HG02938 (cell line): ENCODE data around the gene STOM.

Experiments
- ATAC-seq: cut with Tn5 transposase; IDR thresholded peaks from one replicate; pipeline ENCODE4 v1.9.1; 2021; ENCODE audit warnings: mild to moderate bottlenecking, moderate library complexity; ENCODE audit not compliant: unreplicated experiment

Gene STOM

DNA sequence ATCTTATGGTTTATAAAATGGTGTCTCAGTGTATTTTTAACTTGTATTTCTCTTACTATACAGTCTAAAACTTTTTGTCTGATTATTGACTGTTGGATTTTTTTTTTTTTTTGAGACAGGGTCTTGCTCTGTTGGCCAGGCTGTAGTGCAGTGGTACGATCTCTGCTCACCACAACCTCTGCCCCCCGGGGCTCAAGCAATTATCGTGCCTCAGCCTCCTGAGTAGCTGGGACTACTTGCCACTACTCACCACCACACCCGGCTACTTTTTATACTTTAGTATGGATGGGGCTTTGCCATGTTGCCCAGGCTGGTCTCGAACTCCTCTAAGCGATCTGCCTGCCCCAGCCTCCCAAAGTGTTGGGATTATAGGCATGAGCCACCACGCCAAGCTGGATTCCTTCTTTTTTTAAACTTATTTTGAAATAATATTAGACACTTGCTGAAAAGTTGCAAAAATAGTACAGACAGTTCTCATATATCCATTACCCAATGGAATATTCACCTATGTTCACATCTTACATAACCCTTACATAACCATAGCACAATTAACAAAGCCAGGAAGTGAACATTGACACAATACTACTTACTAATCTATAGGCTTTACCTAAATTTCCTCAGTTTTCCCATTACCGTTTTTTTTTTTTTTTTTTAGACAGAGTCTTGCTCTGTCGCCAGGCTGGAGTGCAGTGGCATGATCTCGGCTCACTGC is 47.2 kb downstream of the STOM start:
- no peak for ATAC-seq

DNA sequence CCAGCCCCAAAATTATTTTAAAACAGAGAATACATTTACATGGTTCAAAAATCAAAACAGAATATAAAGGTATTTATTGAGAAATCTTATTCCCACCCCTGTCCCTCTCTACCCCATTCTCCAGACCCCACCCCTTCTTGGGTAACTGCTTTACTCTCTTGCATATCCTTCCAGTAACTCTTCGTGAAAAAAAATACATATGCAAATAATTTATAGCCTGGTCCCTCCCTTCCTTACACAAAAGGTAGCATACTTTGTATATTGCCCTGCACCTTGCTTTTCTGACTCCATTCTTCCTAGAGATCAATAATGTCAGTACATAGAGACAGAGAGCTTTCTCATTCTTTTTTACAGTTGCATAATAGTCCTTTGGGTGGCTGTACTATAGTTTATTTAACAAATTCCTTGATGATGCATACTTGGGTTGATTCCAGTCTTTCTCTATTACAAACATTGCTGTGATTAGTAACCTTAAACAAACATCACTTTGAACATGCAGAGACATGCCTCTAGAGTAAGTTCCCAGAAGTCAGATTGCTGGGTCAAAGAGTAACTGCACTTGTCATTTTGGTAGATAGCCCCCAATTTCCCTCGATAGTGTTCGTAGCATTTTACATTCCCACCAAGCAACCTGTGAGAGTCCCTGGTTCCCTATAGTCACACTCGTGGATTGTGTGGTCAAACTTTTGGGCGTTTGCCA is 47.9 kb downstream of the STOM start:
- ATAC-seq, result no peak

DNA sequence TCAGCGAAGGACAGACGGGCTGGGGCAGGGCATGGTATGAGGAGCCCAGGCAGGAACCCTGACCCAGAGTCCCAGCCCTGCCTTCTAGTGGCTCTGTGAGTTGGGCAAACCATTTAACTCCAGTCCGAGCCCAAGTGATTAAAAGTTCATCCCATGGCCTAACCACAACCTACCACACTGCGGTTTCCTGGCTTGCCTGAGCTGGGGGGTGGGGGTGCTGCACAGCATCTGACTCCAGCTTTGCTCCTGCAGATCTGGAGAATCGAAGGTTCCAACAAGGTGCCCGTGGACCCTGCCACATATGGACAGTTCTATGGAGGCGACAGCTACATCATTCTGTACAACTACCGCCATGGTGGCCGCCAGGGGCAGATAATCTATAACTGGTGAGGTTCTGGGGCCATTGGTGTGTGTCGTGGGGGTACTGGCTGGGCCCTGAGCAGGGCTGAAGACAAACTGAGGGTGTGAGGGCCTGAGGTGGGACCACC is 49.0 kb downstream of the STOM start:
- no peak for ATAC-seq

DNA sequence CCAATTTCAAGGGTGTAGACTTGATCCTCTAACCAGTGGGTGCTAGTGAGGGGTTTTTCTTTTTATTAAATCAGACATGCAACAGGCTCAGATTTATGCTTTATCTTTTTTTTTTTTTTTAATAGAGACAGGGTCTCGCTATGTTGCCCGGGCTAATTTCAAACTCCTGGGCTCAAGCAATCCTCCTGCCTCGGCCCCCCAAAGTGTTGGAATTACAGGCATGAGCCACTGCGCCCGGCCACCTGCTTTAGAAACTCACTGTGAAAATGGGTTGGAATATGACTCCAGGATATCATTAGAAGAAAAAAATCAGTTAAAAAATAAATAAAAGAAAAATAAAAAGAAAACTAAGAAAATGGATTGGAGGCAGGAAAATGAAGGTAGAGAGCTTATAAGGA is 50.7 kb downstream of the STOM start:
- no peak for ATAC-seq

DNA sequence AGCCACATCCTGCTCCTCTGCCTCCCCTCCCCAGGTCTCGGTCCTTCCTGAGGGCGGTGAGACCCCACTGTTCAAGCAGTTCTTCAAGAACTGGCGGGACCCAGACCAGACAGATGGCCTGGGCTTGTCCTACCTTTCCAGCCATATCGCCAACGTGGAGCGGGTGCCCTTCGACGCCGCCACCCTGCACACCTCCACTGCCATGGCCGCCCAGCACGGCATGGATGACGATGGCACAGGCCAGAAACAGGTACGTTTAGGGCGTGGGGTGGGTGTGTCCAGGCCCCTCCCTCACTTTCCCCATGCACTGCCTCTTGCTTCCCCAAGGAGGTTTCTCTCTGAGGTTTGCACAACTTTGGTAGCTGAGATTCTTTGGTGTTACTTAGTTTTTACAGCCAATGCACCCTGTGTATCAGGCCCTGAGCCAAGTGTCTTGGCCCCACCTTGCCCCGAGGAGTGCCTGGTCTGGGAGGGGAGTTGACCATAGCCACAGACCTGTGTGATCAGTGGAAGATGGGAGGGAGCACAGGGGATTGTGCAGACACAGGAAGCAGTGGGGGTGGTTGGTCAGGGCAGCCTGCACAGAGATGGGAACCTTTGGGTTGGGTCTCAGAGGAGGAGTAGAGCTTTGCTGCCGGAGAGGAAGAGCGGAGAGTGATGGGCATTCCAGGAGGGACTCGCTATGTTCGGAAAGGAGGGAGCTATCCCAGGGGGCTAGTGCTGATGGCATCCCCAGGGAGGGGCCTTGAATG is 51.2 kb downstream of the STOM start:
- ATAC-seq, result no peak

DNA sequence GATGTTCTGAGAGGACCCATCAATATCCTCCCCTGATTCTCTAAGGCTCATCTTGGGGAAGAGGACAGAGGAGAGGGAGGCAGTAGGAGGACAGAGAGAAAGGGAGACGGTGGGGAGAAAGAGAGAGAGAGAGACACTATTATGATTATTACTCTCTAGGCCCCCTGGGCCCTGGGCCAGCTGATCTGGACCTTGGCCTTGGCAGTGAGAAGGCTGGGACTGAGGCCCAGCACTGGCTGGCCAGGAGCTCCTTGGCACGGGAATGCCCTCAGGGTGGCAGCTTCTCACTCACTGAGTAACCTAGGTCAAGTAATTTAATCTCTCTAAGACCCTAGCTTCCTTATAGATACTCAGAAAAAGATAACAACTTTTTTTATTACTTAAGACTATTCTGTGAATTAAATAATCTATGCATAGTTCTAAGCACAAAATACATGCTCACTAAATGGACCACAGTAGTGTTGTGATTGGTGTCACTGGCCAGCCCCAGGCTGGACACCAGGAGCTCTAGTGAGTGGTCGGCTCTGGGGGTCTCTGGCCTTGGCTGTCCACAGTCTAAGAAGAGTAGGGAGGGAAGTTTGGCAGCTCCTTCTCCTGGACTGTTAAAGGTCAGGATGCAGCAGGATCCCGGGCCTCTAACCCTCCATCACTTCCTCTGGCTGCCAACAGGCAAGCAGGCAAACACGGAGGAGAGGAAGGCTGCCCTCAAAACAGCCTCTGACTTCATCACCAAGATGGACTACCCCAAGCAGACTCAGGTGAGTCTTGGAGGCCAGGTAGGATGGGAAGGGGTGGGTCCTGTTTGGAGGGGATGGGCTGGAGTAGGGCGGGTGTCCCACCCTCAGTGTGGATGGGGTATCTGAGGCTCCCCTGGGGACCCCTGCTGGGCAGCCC is 52.1 kb downstream of the STOM start:
- ATAC-seq, result no peak

DNA sequence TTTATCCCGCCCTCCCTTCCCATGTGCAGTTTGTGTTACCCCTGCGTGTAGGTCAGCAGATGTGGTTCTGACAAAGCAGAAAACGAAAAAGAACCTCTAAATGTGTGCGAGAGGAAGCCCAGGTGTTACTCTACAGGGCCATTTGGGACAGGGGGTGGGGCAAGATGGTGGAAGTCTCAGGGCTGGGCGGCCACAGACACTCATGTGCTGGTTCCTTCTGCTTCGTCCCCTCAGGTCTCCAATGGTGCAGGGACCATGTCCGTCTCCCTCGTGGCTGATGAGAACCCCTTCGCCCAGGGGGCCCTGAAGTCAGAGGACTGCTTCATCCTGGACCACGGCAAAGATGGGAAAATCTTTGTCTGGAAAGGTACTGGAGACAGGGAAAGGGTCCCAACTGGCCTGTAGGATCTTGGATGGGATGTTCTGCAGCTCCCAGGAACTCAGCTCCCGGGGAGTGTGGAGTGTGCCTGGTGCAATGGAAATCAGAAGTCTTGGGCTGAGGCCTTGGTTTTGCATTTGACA is 53.1 kb downstream of the STOM start:
- ATAC-seq, result no peak

DNA sequence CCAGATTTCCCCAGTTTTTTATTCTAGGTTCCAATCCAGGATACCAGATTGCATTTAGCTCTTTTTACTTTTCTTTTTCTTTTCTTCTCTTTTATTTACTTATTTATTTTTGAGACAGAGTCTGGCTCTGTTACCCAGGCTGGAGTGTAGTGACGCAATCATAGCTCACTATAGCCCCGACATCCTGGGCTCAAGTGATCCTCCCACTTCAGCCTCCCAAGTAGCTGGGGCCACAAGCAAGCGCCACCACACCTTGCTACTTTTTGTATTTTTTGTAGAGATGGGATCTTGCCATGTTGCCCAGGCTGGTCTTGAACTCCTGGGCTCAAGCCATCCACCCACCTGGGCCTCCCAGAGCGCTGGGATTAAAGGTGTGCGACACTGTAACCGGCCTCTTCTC is 53.7 kb downstream of the STOM start:
- ATAC-seq, result no peak

DNA sequence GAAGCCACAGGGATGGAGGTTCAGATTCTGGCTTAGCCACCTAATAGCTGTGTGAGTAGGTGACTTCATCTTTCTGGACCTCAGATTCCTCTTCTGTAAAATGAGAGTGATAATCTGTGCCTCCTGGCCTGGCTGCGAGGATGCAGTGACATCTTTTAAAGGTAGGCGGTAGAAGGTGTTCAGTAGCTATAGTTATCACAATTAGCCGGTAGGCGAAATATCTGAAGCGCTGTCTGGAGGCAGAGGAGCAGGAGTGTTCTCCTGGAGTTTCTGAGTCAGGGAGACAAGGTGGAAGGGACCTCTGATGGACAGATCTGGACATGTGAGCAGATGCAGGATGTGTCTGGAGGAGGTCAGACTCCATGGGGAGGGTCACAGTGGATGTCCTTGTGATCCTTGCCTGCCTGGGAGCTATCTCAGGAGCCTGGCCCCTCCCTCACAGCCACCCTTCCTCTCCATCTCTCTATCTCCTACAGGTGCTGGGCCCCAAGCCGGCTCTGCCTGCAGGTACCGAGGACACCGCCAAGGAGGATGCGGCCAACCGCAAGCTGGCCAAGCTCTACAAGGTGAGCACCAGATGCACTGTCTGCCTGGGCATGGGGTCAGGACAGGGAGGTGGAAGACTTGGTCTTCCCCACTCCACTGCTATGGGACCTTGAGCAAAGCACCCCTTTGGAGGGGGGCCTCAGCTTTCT is 56.4 kb downstream of the STOM start:
- no peak for ATAC-seq

DNA sequence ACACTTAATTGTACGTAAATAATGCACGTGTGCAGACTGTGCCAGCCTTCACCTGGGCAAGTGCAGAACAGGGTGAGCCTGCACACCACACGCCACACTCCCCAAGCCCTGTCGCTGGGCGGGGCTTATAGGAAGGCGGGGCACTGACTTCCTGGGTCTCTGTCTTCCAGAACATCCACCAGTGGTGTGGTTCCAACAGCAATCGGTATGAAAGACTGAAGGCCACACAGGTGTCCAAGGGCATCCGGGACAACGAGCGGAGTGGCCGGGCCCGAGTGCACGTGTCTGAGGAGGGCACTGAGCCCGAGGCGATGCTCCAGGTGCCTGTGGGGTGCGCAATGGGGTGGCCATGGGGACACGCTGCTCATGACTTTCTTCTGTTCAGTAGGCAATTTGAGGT is 57.9 kb downstream of the STOM start:
- ATAC-seq, result no peak

DNA sequence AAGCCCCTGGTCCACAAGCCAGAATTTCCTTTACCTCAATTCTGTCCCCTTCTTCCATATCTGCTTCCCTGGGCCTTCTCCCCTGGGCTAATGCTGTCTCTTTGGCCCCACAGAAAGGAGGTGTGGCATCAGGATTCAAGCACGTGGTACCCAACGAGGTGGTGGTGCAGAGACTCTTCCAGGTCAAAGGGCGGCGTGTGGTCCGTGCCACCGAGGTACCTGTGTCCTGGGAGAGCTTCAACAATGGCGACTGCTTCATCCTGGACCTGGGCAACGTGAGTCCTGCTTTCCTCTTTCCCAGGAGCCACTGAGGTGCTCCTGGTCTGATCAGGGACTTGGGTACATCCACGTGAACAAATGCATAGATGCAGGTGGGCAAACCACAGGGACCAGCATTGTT is 59.5 kb downstream of the STOM start:
- ATAC-seq, result no peak

DNA sequence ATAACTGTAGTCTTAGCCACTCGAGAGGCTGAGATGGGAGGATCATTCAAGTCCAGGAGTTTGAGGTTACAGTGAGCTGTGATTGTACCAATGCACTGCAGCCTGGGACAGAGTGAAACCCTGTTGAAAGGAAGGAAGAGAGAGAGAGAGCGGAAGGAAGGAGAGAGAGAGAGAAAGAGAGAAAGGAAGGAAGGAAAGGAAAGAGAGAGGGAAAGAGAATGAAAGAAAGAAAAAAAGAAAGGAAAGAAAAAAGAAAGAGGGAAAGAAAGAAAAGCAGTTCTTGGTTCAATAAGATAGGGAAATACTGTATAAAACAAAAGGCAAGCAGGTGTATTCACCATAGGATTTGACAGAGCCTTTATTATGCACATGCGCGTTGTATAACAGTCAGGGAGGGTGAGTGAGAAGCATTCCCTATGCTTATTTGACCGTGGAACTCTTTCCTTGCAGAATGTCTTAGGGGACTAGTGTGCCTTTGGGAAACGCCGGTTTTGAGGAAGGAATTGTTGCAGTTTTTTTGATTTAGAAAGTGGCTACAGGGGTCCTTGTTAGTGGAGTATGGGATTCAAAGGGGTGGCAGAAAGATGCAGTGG is 60.1 kb downstream of the STOM start:
- ATAC-seq, result no peak

DNA sequence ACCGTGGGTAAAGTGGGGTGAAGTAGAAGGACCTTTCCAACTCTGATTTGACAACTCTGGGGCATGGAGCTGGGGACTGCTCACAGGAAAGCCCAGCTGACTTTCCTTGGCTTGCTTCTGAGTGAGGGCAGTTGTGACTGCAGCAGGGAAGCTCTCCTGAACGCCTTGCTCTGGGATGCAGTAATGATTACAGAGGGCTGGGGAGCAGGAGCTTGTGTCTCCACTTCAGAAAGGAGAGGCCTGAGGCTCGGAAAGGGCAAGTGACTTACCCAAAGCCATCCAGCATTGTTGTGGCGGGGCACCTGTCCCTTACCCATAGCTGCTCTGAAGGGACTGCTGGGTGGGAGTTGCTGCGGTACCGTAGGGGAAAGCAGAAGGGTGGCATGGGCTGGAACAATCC is 60.9 kb downstream of the STOM start:
- no peak for ATAC-seq

DNA sequence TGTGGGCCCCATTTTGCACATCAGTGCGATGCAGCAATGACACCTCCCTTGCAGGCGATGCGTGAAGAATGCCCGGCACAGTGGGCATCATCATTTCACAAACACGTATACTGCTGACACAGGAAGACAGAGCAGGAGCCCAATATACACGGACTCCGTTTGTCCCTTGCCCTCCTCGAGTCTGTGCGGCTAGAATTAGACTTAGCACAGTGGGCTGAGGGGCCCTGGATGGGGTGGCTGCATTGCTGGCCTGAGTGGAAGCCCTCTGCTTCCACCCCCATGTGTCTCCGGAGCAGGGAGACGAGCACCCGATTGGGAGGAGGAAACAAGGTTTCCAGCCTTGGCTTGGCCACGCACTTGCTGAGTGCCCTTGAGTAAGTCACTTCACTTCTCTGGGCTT is 61.3 kb downstream of the STOM start:
- no peak for ATAC-seq

DNA sequence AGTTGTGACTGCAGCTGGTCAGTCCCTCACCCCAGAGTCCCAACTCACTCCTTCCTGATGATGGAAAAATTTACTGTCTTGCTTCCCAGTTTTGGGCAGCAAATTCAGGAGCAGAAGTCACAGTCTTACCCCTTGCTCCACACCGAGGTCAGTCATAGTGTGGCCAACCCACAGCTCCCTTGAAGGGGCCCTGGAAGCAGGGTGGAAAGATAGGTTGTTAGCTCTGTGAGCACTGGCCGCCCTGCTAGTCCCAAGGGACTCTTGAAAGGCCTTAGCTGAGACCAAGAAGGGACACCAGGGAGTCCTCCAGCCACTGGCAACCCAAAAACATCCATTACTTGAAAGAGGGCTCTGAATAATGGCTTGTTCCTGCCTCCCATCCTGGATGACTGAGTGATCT is 62.1 kb downstream of the STOM start:
- ATAC-seq, result no peak

DNA sequence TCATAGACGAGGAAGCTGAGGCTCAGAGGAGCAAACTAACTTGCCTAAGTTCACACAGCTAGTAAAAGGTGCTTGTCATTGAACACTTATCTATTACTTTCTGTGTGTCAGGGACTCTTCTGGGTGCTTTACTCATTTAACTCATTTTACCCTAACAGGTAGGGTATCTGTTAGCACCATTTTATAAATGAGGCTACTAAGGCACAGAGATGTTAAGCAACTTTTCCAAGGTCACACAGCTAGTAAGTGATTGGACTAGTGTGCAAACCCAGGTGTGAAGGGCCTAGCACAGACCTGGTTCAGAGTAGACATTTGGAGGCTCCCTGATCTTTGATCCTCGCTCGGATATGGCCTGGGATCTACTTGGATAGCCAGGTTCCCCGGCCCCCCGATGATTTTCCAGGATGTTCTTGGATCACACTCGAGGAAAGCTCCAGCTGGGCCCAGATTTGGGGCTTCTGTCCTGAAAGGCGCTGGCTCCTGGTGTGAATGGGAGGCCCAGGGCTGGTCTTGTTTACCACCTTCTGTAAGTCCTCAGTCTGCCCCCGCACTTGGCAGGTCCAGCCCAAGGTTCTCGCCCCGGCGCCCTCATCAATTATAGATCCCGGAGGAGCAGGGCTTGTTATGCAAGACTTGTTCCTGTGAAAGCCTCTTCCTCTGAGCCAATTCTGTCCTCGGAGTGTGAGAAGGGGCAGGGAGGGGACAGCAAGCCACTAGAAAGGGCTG is 64.6 kb downstream of the STOM start:
- no peak for ATAC-seq

DNA sequence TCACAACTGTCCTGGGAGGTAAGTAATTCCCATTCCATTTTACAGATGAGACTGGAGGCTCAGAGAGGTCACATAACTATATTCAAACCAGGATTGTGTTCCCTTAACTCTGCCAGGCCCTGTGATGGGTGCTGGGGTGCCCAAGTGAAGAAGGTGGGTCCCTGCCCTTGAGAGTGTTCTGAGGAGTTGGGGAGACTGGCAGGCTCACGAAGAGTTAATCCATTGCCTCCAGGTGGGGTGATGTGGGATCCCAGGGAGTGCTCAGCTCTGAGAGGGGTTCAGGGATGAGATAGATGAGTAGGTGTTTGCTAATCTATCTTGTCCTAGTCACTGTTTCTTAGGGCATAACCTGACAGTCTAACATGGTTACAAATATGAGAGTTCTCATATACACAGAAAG is 65.3 kb downstream of the STOM start:
- no peak for ATAC-seq

DNA sequence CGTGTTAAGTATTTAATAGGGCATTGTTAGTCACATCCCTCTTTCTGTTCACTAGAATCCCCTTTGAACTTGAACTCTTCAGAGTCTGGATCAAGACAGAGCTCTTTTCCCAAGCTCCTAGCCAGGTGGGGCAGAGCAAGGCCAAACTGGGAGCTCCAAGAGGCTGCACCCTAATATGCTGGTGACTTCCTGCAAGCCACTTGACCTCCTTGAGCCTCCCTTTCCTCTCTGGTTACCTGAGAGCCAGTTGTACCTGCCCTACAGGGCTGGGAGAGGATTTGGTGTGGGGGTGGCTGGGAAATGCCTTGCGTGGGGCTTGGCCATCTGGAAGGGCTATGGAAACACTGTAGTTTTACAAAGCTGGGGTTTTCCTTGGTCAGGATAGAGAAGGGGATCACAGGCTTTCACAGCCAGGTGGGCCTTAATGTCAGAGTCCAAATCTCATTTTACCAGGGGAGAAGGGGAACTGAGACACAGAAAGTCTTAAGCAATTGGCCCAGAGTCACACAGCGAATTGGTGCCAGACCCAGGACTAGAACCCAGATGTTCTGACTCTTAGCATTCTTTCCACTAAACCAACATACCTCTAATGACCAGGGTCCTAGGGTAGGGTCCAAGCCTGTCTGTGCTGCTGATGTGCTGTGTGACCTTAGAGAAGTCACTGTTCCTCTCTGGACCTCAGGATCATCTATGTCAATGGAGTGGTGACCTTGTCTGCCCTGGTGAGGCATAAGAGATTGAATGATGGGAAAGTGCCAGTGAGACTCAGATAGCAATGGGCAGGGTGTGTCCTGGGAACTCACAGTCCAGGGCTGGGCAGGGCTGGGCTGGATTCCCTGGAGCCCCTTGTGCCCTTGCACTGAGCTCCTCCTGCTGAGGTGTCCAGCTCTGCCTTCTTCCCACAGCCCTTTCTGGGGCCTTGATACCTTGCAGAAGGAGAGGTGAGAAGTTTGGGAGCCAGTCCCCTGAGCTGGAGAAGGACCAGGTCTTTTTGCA is 66.3 kb downstream of the STOM start:
- ATAC-seq, result no peak
